NCI-H1436 (cell line): ENCODE results near the gene RANBP1.

Experiments
- DNase-seq: peaks from one replicate; lab custom pipeline; 2025; lab: John Stamatoyannopoulos, UW

The RANBP1 gene

DNA sequence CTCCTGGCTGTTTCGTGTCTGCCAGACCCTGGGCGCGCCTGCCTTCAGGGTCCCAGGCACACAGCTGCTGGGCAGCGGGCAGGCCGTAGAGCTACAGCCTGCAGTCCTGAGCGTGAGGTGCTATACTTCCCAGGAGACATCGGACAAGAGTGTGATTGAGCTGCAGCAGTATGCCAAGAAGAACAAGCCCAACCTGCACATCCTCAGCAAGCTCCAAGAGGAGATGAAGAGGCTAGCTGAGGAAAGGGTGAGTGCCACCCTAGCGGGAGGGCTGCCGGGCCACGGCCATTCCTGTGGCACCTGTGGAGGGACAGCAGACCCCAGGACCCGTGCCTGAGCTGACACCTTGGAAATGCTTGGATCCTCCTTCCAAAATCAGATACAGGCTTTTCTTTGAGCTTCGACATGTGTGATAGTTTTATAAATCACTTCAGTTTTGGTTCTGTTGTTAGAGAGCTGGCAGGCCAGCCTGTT is 7.1 kb upstream of the RANBP1 start:
- no peak for DNase-seq

DNA sequence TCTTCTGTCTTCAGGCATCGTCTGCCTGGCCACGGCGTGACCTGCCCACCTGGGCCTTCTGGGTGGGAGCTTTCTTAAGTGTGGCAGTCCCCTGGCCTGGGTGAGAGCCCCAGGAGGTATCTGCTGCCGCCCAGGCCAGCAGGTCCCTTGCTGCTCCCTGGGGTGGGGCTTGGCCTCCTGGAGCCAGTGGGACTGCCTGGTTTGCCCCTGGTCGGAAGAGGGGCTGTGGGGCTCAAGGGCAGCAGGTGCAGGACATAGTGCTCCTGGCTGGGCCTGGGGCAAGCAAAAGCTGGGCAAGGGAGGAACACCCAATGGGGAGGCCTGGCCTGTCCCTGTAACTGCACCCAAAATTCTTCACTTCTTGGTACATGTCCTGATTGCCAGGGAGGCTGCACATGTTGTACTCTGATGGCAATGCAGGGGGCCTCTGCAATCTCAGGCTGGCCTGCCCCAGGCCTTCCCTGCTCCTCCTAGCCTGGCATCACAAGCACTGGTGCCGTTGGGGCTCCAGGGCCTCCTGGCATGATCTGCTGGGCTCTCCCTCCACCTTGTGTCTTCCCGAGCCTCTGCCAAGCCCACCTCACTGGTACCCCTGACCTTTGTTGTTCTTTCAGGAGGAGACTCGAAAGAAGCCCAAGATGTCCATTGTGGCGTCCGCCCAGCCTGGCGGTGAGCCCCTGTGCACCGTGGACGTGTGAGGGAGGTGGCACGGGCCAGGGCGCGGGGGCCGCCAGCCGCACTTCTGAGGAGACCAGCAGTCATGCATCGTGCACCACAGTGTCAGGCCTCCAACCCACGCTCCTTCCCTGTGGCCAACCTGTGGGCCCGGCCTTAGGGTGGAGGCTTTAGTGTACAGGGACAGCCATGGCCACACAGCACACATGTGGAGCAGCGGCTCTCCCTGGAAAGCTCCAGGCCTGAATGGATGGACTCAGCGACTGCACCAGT is 6.2 kb upstream of the RANBP1 start:
- DNase-seq: no peak

DNA sequence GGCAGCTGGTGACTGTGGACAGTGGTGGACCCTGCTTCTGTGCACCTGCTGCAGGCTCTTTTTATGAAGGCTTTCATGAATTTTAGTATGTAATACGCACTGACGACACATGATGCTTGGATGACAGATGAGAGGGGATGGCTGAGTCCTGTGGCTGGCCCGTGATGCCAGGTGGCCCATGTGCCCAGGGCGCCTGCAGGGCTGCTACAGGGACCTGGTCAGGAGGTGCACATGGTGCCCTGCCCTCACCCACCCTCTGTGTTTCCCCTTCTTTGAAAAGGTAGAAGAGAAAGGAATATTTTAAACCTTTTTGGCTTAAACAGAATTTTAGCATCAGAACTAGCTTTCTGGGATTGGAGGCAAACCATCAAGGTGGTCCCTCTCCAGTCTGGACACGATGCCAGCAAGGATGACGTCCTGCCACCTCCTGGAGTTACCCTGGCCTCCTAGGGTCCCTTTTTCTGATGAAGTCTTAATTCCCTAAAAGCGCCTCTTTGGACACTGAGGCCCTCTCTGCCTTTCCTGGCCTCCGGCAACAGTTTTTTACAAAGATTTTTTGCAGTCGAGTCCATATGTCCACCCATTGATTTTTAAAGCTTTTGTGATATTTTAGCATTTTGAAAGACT is 5.4 kb upstream of the RANBP1 start:
- DNase-seq: no peak

DNA sequence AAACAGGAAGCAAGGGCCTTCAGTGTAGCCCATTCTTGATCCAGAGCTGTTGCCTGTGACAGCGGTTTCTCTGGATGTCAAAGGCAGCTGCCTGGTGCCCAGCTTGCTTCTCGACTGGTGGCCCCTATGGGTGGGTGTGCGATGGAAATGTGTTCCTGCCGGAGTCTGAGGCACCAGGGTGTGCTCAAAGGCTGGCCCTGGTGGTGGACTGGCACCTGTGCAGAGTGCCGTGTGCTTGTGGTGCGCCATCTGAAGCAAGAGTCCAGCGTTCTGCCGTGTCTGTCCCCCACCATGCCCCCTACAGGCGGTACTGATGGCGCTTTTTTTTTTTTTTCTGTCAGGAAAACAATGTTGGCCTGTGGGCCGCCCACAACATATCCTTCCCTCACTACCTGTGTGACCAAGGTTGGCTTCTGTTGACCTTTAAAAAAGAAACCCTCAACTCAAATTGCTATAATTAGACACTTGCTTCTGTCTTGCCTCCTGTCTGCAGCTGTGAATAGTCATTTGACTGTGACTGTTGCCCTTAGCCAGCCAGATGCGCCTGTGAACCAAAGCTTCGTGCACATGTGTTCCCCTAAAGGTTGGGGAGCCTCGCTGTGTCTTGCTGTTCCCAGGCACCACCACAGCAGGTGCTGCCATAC is 4.7 kb upstream of the RANBP1 start:
- DNase-seq: peak; percentile 17

DNA sequence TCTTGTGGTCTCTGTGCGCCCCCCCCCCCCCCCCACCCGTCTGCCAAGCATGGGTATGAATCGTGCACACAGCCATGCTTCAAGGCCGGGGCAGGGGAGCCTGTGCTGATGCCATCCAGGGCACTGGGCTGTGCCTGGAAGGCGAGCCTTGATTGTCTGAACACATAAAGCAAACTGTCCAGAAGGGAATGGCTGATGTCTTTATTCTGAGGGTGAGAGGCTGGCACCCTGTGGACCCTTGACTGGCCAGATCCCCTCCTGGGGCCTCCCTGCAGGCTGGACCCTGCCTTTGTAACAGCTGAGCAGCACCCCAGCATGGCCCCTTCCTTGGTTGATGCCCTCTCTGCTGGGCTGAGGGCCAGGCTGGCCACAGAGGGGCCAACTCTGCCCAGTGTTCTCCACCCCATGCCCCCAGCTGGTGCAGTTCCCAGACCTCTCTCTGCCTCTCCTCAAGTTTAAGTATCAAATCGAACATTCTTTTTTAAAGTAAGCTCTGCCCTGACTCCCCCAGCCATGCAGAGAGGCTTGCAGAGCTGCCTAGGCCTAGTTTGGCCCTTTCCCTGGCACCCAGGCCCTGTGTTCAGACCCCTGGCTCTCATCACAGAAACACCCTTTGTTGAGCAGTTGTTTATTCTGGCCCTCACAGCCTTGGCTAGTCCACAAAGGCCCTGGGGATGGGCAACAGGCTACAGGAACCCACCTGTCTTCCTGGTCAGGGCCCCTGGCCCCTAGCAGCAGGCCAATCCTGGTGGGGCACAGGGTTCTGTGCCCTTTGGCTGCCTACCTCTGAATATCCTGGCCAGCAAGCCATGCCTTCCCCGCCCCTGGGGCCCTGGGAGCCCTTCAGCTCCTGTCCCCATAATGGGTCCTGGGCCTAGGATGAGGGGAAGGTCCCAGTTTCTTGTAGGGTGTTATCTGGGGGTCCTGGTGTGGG is 3.9 kb upstream of the RANBP1 start:
- no peak for DNase-seq

DNA sequence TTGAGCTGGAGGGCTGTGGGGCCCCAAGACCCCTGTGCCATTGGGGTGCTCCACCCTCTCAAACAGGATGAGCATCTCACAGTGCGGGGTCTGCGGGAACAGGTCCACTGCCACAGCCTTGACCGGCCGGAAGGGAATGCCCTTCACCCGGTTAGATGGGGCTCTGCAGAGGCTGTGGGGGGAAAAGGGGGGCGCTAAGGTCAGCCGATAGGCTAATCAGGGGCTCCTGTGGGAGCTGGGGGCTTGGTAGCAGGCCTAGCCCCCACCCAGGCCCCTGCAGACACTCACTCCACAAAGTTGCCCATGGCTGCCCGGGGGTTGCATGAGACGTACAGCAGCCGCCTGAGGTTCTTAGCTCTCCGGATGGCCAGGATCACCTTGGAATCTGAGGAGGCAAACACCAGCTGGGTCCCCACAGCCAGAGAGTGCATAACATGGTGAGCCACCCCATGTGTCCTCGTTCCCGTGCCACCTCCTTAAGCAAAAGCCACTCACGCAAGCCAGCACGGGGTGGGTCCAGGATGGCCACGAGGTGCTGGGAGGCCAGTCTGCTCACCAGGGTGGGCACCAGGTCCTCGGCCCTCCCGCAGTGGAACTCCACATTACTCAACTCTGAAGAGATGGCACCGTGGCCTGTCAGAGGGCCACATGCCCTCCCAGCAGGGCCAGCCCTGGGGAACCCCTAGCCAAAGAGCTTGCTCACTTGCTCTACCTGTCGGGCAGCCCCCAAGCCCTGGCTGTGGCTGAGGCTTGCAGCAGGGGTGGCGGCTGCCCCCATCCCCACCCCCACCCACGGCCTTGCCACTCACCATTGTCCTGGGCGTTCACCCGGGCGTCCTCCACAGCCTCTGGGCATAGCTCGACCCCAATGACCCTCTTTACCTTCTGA is 3.0 kb upstream of the RANBP1 start:
- no peak for DNase-seq

DNA sequence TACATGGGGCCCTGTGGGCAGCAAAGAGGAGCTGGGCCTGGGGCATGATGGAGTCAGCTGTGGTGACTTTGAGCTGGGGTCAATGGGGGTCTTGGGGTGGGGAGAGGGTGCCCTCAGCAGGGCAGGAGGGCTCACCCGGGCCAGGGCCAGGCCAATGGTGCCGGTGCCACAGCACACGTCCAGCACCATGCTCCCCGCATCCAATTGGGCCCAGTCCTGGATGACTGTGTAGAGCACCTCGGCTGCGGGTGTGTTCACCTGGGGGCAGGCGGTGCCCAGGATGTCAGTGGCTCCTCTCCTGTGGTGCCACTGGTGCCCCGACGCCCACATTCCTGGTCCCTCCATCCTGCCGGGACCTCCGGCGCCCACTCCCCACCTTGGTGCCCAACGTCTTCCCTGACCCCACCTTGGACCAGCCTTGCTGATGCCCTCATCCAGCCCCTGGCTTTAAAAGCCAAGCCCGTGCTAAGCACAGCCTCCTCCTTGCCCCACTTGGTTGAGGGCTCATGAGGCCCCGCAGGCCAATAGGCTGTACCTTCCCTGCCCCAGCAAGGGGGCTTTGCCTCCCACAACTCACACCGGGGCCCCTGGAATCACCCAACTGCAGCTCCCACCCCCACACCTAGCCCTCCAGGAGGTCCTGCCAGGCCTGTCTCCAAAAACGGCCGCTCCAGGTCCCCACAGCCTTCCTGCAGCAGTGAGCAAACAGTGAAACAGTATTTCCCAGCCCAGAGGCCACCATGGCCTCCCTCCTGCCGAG is 2.2 kb upstream of the RANBP1 start:
- no peak for DNase-seq

DNA sequence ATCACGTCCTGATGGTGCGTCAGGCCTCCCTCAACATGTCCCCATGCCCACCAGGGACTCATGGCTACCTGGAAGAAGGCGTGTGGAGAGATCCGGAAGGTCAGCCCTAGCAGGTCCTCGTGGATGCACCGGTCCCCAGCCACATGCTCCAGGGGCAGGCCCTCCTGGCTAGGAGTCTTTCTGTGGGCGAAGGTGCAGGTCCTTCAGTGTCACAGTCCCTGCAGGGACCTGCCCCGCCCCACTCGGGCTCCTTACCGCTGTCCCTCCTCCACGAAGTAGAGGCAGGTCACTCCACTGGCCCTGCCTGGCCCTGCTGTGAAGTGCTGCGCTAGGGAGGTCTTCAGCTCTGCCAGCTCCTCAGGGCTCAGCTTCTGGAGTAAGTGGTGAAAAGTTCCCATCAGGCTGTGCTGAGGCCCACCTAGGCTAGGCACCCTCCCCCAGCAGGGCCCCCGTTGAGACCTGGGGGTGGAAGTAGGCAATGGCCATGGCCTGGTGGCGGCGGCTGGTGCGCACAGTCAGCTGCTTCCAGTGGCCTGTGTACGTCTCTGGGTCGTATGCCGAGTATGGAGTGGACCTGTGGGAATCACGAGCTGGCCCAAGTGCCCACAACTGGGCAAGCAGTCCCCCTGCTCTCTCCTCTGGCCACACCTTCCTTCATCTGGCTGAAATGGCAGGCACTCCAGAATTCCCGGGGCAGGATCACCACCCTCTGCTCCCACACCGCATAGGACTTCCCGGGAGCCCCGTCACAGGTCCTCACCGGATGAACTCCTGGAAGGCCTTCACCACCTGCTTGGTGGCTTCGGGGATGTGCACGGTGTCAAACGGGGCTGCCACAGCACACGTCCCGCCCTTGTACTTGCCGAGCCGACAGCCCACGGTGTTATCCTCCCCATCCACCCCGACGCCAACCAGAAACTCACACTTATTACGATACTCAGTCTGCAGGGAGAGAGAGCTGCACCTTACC is 1.1 kb upstream of the RANBP1 start:
- DNase-seq: no peak

DNA sequence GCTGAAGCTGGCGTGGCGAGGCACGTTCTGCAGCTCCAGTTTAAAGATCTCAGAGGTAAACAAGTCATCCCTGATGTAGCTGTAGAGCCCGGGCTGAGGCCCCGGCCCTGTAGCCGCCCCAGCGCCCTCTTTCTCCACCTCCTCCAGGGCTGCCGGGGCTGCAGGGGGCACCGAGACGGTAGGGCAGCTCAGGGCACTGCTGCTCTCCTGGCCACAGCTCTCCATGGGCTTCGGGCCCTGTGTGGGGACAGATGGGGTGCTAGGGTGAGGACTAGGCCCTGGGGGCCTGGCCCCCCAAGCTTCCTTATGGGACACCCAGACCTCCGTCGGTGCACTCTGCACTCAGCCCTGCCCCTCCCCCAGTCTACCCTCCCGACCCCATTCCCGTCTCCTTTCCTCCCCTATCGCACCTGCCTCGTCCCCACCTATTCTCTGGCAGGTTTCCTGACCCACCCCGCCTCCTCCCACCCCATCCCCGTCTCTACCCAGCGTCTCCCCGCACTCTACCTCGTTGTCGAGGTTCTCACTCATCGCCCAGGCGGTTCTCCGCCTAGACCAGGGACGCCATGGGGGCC is 559 bp downstream of the RANBP1 start:
- DNase-seq: no peak

DNA sequence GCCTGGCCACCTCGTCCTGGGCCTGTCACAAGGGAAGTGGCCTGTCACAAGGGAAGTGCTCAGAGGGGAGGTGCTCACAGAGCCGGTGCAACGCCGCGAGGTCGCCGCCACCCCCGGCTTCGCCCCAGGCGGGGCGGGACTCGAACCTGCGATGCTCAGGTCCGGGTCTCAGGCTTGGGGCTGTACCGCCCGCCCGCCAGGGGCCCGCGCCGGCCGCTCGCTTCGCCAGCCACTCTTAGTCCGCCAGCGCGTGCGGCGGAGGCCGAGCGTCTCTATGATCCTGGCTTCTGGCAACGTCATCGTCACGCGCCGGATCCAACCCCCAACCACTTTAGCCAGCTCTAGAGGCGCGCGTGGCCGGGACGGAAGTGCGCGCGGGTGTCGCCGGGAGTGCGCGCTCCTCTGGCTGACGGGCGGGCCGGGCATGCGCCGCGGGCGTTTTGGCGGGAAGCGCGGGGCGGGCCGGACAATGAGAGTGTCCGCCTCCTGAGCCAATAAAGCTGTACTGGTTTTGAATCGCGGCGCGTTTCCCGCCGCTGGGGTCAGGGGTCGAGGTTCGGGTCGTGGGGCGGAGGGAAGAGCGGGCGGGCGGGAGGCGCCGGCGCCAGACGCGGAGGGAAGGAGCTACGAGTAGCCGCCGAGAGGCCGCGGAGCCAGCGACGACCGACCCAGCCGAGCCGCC is 1.2 kb downstream of the RANBP1 start, which contains the start of gene TRMT2A:
Gene TRMT2A, minus strand, starts transcription at position 276 of the 682 bp plus-strand sequence. CDS start 320 bp downstream, outside the sequence.
- DNase-seq: peak; percentile 95

DNA sequence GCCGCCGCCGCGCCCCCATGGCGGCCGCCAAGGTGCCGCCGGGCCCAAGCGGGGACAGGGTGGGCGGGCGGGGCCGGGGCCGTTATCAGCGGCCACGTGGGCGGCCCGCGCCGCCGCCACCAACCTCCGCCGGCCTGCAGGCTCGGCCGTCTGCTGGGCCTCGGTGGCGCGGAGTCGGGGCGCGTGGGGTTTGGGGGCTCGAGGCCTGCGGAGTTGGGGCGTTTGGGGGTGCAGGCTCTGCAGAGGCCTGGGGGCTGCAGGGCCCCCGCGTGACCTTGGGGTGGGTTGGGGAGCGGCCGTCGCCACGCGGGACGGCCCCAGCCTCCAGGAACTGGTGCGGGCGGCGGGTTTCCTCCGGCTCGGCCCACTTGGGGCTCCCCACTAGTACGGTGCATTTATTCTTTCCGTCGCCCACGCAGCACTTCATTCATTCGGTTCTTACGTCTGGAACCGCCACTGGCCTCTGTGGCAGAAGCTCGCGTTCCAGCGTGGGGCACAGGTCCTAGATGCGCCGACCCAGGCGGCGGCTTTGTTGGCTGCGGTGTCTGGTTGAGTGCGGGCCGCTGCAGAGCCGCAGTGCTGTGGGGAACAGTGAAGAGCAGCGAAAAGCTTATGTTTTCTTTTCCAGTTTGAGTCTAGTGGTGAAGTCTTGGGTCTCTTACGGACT is 1.9 kb downstream of the RANBP1 start:
- no peak for DNase-seq

DNA sequence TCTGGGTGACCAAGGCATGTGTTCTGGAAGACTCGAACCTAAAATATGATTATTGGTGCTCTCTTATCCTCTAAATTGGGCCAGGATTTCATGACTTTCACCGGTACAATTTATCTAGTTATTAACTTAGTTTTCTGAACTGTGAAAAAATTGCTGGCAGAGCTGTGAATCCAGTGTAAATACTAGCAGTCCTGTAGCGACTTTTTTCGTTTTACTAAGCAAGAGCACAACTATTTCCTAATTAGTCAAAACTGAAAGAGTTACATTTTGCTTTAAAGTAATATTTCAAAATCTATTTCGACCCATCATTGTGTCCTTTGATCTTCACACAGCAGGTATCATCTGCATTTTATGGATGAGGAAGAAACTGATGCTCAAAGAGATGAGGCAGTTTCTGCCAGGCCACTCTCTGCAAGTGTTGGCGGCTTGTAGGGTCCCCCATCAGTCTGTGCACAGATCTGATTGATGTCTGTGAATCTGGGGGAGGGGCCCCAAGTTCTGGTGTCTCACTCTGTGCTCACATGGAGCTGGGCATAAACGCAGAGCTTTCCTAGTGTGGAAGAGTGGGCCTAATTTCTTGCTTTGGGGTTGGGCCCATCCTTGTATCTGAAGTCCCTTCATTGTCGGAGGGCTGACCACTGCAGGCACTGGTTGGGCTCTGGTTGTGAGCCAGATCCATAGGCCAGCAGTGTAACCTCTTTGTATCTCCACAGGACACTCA is 2.6 kb downstream of the RANBP1 start:
- DNase-seq: no peak

DNA sequence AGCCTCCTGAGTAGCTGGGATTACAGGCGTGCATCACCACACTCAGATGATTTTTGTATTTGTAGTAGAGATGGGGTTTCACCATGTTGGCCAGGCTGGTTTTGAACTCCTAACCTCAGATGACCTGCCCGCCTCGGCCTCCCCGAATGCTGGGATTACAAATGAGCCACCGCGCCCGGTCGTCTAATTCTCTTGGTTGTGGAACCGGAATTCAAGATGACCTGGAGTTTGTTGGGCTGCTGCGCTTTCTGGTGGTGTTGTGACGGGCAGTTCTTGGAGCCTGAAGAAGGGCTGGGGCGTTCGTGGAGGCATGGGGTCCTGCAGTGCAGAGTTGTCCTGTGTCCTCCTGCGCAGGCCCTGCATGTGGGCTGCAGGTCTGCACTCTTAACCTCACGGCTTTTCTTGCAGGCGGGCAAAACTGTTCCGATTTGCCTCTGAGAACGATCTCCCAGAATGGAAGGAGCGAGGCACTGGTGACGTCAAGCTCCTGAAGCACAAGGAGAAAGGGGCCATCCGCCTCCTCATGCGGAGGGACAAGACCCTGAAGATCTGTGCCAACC is 6.0 kb downstream of the RANBP1 start:
- DNase-seq: no peak

DNA sequence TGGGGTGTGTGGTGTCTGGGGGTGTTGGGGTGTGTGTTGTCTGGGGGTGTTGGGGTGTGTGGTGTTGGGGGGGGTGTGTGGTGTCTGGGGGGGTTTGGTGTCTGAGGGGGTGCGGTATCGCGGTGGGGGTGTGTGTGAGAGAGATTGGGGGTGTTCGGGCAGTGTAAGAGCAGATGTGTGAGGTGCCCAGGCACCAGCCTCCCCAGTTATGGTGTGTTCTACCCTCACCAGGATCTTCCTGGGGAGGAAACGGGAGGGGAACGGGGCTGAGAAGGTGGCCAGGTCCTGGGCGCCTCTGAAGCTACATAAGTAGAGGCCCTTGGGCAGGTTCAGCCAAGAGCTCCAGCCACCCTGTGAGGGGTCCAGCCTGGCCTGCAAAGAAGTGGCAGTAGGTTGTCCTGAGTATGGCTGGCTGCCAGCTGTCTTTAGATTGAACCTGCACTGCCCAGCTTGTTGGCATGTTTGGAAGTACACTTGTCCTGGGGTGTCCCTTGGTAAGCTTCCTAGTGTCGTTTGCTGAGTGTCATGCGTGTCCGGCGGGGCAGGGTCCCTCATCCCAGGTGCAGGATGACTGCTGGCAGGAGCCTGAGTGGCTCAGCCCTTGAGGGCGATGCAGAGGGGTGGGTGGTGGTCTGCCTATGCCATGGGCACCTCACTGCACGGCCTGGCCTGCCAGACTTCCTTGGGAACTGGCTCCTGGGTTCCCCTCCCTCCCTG is 7.6 kb downstream of the RANBP1 start:
- DNase-seq: no peak

DNA sequence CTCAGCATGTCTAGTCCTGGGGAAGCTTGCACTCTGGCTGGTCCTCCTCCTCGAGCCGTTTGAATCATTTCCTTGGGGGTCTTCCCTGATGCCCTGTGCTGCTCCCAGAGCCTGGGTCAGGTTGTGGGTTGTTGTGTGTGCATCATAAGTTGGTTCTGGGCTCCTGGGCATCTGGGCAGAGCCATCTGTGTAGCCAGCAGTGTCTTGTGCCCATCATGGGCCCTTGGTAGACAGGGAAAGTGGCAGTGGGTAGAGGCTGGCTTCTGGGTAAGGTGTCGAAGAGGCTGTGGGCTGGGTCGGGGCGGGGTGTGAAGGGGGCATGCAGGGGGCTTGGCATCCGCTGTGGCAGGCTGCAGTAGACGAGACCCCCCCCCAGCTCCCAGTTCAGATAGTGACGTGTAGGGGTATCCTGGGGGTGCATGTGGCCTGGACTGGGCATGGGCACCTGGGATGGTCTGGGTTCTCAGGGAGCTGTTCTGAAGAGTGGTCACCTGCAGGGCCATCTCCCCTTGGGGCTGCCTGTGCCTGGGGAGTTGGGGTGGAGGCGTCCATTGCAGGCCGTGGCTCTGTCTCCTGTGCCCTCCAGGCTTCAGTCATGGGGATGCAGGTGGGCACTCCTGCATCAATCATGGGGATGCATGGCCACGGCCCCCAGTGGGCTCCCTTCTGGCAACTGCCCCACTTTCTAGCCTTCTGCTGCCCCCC is 8.3 kb downstream of the RANBP1 start:
- DNase-seq: no peak
